H9 (cell line): ENCODE data around the gene RNF113A. TPM values are rescaled to one million over a fixed set of nuclear protein-coding genes. Genes with fewer than 3 reads are reported as not detected.

Experiments
- DNase-seq: peaks from one replicate; pipeline ENCODE4 v3.0.0-alpha.2; 2017
- H2AFZ ChIP-seq: one replicate; pipeline ENCODE4 v1.6.1; 2013; ENCODE audit warnings: mild to moderate bottlenecking, low read length, control low read depth, moderate library complexity
- H2AK5ac ChIP-seq: 2 replicates; pipeline ENCODE4 v1.6.1; 2013; ENCODE audit warnings: low read length, control low read depth, mixed read lengths; ENCODE audit not compliant: insufficient read length
- H2BK120ac ChIP-seq: one replicate; pipeline ENCODE4 v1.6.1; 2013; ENCODE audit warnings: low read depth, mild to moderate bottlenecking, low read length, control low read depth, inconsistent platforms; ENCODE audit not compliant: poor library complexity, severe bottlenecking
- H2BK12ac ChIP-seq: 2 replicates; pipeline ENCODE4 v1.6.1; 2013; ENCODE audit warnings: low read length, control low read depth, mixed read lengths, low read depth; ENCODE audit not compliant: insufficient read length
- H2BK15ac ChIP-seq: 2 replicates; pipeline ENCODE4 v1.6.1; 2013; ENCODE audit warnings: low read depth, low read length, control low read depth
- H2BK20ac ChIP-seq: one replicate; pipeline ENCODE4 v1.6.1; 2013; ENCODE audit warnings: low read depth, mild to moderate bottlenecking, low read length, control low read depth, inconsistent platforms; ENCODE audit not compliant: poor library complexity, severe bottlenecking
- H2BK5ac ChIP-seq: 2 replicates; pipeline ENCODE4 v1.6.1; 2013; ENCODE audit warnings: low read length, control low read depth, mixed read lengths; ENCODE audit not compliant: insufficient read length
- H3K14ac ChIP-seq: 2 replicates; pipeline ENCODE4 v1.6.1; 2013; ENCODE audit warnings: low read length, control low read depth; ENCODE audit not compliant: insufficient read depth
- H3K18ac ChIP-seq: 2 replicates; pipeline ENCODE4 v1.6.1; 2013; ENCODE audit warnings: low read depth, mild to moderate bottlenecking, mixed read lengths, low read length, control low read depth; ENCODE audit not compliant: insufficient read length
- H3K23ac ChIP-seq: 2 replicates; pipeline ENCODE4 v1.6.1; 2013; ENCODE audit warnings: low read length, control low read depth, mixed read lengths, low read depth; ENCODE audit not compliant: insufficient read length
- H3K23me2 ChIP-seq: 2 replicates; pipeline ENCODE4 v1.6.1; 2013; ENCODE audit warnings: low read depth, mild to moderate bottlenecking, mixed read lengths, low read length, control low read depth; ENCODE audit not compliant: insufficient read length, poor library complexity, severe bottlenecking
- H3K27ac ChIP-seq: 2 replicates; pipeline ENCODE4 v1.5.1; 2013; ENCODE audit warnings: low read length, control low read depth, mixed read lengths, low read depth; ENCODE audit not compliant: insufficient read length
- H3K27me3 ChIP-seq: 2 replicates; pipeline ENCODE4 v1.6.1; 2013; ENCODE audit warnings: low read length, control low read depth, inconsistent platforms; ENCODE audit not compliant: insufficient read depth
- H3K4ac ChIP-seq: 2 replicates; pipeline ENCODE4 v1.6.1; 2013; ENCODE audit warnings: low read depth, mild to moderate bottlenecking, control low read depth, inconsistent platforms, low read length, moderate library complexity
- H3K4me1 ChIP-seq: 2 replicates; pipeline ENCODE4 v1.6.1; 2013; ENCODE audit warnings: low read length, control low read depth, inconsistent platforms; ENCODE audit not compliant: insufficient read depth
- H3K4me2 ChIP-seq: 2 replicates; pipeline ENCODE4 v1.6.1; 2013; ENCODE audit warnings: low read length, control low read depth, mixed read lengths; ENCODE audit not compliant: insufficient read length, insufficient read depth
- H3K56ac ChIP-seq: 2 replicates; pipeline ENCODE4 v1.6.1; 2013; ENCODE audit warnings: low read depth, mild to moderate bottlenecking, mixed read lengths, low read length, control low read depth; ENCODE audit not compliant: insufficient read length
- H3K79me1 ChIP-seq: 2 replicates; pipeline ENCODE4 v1.6.1; 2013; ENCODE audit warnings: low read depth, mild to moderate bottlenecking, moderate library complexity, low read length, control low read depth, inconsistent platforms; ENCODE audit not compliant: insufficient read depth, poor library complexity, severe bottlenecking
- H3K79me2 ChIP-seq: 2 replicates; pipeline ENCODE4 v1.6.1; 2013; ENCODE audit warnings: low read length, control low read depth, inconsistent platforms; ENCODE audit not compliant: insufficient read depth
- H3K9ac ChIP-seq: 2 replicates; pipeline ENCODE4 v1.6.1; 2013; ENCODE audit warnings: low read length, control low read depth, mixed read lengths; ENCODE audit not compliant: insufficient read length; ENCODE audit errors: extremely low read depth
- H3K9me3 ChIP-seq: one replicate; pipeline ENCODE4 v1.6.1; 2013; ENCODE audit warnings: low read depth, low read length, inconsistent platforms; ENCODE audit not compliant: control insufficient read depth
- H3T11ph ChIP-seq: one replicate; pipeline ENCODE4 v1.6.1; 2013; ENCODE audit warnings: mild to moderate bottlenecking, low read length, control low read depth, inconsistent platforms
- H4K20me1 ChIP-seq: one replicate; pipeline ENCODE4 v1.6.1; 2013; ENCODE audit not compliant: control insufficient read depth, insufficient read length, insufficient read depth
- H4K5ac ChIP-seq: 2 replicates; pipeline ENCODE4 v1.6.1; 2013; ENCODE audit warnings: low read depth, mild to moderate bottlenecking, mixed read lengths, low read length, control low read depth; ENCODE audit not compliant: insufficient read length
- H4K8ac ChIP-seq: replicated peaks from 2 replicates; pipeline ENCODE4 v1.6.1; 2013; ENCODE audit warnings: low read length, control low read depth, mixed read lengths, low read depth; ENCODE audit not compliant: insufficient read length
- H4K91ac ChIP-seq: 2 replicates; pipeline ENCODE4 v1.6.1; 2013; ENCODE audit warnings: low read depth, mild to moderate bottlenecking, moderate library complexity, mixed read lengths, low read length, control low read depth; ENCODE audit not compliant: insufficient read length
- H3K27ac Mint-ChIP-seq, 3 experiments: 2 replicates in 2 of 3; 3 replicates in 1 of 3; pipeline ENCODE4 v1.8.0; 2020 to 2021; ENCODE audit warnings: mixed read lengths in 3 of 3, mild to moderate bottlenecking in 1 of 3, moderate library complexity in 1 of 3
- H3K27me3 Mint-ChIP-seq: 2 replicates; pipeline ENCODE4 v1.8.0; 2021; ENCODE audit warnings: low read depth, mild to moderate bottlenecking, moderate library complexity, mixed read lengths
- H3K36me3 Mint-ChIP-seq, 3 experiments: 2 replicates in 2 of 3; 3 replicates in 1 of 3; pipeline ENCODE4 v1.8.0; 2020 to 2021; ENCODE audit warnings: low read depth in 3 of 3, mixed read lengths in 3 of 3; ENCODE audit not compliant: insufficient read depth in 1 of 3
- H3K4me1 Mint-ChIP-seq, 2 experiments: 2 replicates each; pipeline ENCODE4 v1.8.0; 2020; ENCODE audit warnings: mixed read lengths in 2 of 2
- H3K4me3 Mint-ChIP-seq, 2 experiments: 2 replicates in 1 of 2; 3 replicates in 1 of 2; pipeline ENCODE4 v1.8.0; 2020 to 2021; ENCODE audit warnings: mild to moderate bottlenecking in 2 of 2, mixed read lengths in 2 of 2, moderate library complexity in 1 of 2
- H3K9me3 Mint-ChIP-seq, 2 experiments: 2 replicates in 1 of 2; 3 replicates in 1 of 2; pipeline ENCODE4 v1.8.0; 2020; ENCODE audit warnings: mild to moderate bottlenecking in 2 of 2, mixed read lengths in 2 of 2, moderate library complexity in 1 of 2
- CTCF ChIP-seq: fragments of 200-600 bp; sonication (generic); conservative IDR thresholded peaks from 3 replicates; pipeline ENCODE4 v1.8.0; 2021; ENCODE audit warnings: antibody characterized with exemption, mild to moderate bottlenecking
- WGBS: extraction: QIAGEN DNeasy Blood & Tissue Kit; methylation state at CpG from one replicate; pipeline ENCODE4 v1.1.7; 2013; ENCODE audit warnings: missing lambda C conversion rate, low lambda C conversion rate, mixed read lengths; ENCODE audit not compliant: insufficient read length; ENCODE audit errors: extremely low coverage; 5-methylcytosine and 5-hydroxymethylcytosine counted together
- total RNA-seq: library from RNA; stranded (reverse); gene quantifications from 2 replicates; pipeline ENCODE4 v1.2.1, GENCODE V29; 2021

RNF113A gene
- total RNA-seq, 1 experiment from 2014 or later, result 13.7 TPM

- no peak overlapping the region for H3K18ac ChIP-seq
- H3K79me2 ChIP-seq, result no peaks in the 10 kb centered on the region
- no peaks in the 10 kb centered on the region; the same call in none of the 2 replicates for H3K27me3 Mint-ChIP-seq
- no peak overlapping the region for H3K14ac ChIP-seq
- no peak overlapping the region for H2AFZ ChIP-seq
- H2BK12ac ChIP-seq, result no peak overlapping the region
- H2BK20ac ChIP-seq, result no peak overlapping the region
- H3K9ac ChIP-seq, result no peak overlapping the region
- H2BK5ac ChIP-seq, result no peak overlapping the region
- no peak overlapping the region for H4K91ac ChIP-seq
- no peak overlapping the region for H3K56ac ChIP-seq
- no CpG with 5 or more reads among the region's 11 CpGs for WGBS
- H3K23me2 ChIP-seq, result no peaks in the 10 kb centered on the region
- H3K4me1 ChIP-seq, result no peaks in the 10 kb centered on the region
- no peak overlapping the region for H2AK5ac ChIP-seq
- peaks cover 21% of the 10 kb centered on the region for H3K9me3 ChIP-seq
- no peak overlapping the region for H2BK15ac ChIP-seq
- TF ChIP-seq CTCF, result no peak
- H3K27me3 ChIP-seq, result no peaks in the 10 kb centered on the region
- H3T11ph ChIP-seq, result no peak overlapping the region
- no peaks in the 10 kb centered on the region for H4K20me1 ChIP-seq
- no peak overlapping the region for H3K27ac ChIP-seq
- no peak overlapping the region for H3K4me2 ChIP-seq
- DNase-seq, result no peak
- no peak overlapping the region for H4K5ac ChIP-seq
- 0 out of 7 replicates have a peak, but pooled peaks cover 0 to 4% (median 0%) of the 10 kb centered on the region in 3 experiments for H3K36me3 Mint-ChIP-seq
- no peak overlapping the region for H3K23ac ChIP-seq
- no peaks in the 10 kb centered on the region for H3K4me1 Mint-ChIP-seq
- no peak overlapping the region for H4K8ac ChIP-seq
- H3K79me1 ChIP-seq, result no peaks in the 10 kb centered on the region
- peaks cover 44 to 54% of the 10 kb centered on the region in 2 experiments for H3K9me3 Mint-ChIP-seq
- H3K4me3 Mint-ChIP-seq, result no peak overlapping the region
- no peak overlapping the region for H2BK120ac ChIP-seq
- no peak overlapping the region for H3K4ac ChIP-seq
- no peak overlapping the region for H3K27ac Mint-ChIP-seq
Measured at GRCh38 chrX:119885554-119886428, 14.3 kb upstream of the RNF113A start.
